LNCaP clone FGC (cell line): ENCODE data around the gene LRRC40.
"Not testable (repeated sequence)": the region's sequence is repeated elsewhere in the genome, so short reads cannot be mapped to it uniquely, and the experiment has no call there.

Source experiments
- DNase-seq: peaks from one replicate; pipeline ENCODE4 v3.0.0-alpha.2; 2011; ENCODE audit warnings: low read depth
- H3K4me3 ChIP-seq: 2 replicates; pipeline ENCODE4 v1.5.1; 2011; ENCODE audit warnings: mild to moderate bottlenecking, low read depth, low read length, control low read depth
- TF ChIP-seq, protein P1 (sequence below): IDR thresholded peaks from 2 replicates; pipeline ENCODE4 v1.5.1; 2012; ENCODE audit warnings: mild to moderate bottlenecking; ENCODE audit not compliant: control insufficient read depth, insufficient read depth; ENCODE audit errors: extremely low read depth

LRRC40 gene

DNA sequence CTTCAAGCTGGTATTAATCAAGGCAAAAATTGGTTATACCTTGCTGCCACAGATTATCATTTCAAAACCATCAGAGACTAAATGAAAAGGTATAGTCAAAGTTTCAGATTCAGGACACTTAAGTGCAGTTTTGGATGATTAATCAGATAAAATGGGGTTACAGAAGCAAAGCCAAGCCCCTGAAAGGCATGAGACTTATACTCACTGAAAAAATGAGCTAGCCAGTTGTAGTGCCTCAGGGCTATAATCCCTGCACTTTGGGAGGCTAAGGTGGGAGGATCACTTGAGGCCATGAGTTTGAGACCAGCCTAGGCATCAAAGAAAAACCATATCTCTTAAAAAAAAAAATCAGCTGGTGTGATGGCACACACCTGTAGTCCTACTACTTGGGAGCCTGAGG is 15.2 kb downstream of the LRRC40 start:
- TF ChIP-seq, protein P1, sequence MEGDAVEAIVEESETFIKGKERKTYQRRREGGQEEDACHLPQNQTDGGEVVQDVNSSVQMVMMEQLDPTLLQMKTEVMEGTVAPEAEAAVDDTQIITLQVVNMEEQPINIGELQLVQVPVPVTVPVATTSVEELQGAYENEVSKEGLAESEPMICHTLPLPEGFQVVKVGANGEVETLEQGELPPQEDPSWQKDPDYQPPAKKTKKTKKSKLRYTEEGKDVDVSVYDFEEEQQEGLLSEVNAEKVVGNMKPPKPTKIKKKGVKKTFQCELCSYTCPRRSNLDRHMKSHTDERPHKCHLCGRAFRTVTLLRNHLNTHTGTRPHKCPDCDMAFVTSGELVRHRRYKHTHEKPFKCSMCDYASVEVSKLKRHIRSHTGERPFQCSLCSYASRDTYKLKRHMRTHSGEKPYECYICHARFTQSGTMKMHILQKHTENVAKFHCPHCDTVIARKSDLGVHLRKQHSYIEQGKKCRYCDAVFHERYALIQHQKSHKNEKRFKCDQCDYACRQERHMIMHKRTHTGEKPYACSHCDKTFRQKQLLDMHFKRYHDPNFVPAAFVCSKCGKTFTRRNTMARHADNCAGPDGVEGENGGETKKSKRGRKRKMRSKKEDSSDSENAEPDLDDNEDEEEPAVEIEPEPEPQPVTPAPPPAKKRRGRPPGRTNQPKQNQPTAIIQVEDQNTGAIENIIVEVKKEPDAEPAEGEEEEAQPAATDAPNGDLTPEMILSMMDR: no peak
- DNase-seq: no peak
- no peak overlapping the region for H3K4me3 ChIP-seq

DNA sequence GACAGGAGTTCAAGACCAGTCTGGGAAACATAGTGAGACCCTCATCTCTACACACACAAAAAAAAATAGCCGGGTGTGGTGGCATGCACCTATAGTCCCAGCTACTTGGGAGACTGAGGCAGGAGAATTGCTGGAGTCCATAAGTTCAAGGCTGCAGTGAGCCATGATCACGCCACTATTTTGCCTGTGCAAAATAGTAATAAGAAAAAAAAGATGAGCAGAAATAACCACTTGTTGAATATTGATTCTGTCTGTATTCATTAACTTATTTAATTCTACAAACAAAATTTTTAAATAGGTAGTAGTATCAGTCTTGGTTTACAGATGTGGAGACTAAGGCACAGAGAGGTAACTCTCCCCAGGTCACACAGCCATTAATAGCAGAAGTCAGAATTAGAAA is 16.9 kb downstream of the LRRC40 start:
- H3K4me3 ChIP-seq: no peak overlapping the region
- DNase-seq: no peak
- TF ChIP-seq, protein P1: no peak

DNA sequence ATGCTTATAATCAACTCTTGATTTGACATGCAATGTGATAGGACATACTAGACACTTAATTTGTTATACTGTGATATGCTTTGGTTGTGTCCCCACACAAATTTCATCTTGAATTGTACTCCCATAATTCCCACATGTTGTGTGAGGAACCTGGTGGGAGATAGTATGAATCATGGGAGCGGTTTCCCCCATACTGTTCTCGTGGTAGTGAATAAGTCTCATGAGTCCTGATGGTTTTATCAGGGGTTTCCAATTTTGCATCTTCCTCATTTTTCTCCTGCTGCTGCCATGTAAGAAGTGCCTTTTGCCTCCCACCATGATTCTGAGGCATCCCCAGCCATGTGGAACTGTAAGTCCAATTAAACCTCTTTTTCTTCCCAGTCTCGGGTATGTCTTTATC is 20.2 kb downstream of the LRRC40 start:
- DNase-seq, H3K4me3 ChIP-seq: not testable (repeated sequence)

DNA sequence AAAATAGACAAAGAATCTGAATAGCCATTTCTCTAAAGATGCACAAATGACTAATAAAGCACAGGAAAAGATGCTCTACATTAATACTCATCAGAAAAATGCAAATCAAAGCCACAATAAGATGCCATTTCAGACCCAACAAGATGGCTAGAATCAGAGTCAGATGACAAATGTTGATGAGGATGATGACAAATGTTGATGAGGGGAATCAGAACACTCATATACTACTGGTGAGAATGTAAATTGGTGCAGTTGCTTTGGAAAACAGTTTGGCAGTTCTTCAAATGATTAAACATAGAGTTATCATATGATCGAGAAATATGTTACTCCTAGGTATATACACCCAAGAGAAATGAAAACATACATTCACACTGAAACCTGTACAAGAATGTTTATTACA is 33.9 kb downstream of the LRRC40 start:
- TF ChIP-seq, protein P1: no peak
- H3K4me3 ChIP-seq: no peak overlapping the region
- no peak for DNase-seq

DNA sequence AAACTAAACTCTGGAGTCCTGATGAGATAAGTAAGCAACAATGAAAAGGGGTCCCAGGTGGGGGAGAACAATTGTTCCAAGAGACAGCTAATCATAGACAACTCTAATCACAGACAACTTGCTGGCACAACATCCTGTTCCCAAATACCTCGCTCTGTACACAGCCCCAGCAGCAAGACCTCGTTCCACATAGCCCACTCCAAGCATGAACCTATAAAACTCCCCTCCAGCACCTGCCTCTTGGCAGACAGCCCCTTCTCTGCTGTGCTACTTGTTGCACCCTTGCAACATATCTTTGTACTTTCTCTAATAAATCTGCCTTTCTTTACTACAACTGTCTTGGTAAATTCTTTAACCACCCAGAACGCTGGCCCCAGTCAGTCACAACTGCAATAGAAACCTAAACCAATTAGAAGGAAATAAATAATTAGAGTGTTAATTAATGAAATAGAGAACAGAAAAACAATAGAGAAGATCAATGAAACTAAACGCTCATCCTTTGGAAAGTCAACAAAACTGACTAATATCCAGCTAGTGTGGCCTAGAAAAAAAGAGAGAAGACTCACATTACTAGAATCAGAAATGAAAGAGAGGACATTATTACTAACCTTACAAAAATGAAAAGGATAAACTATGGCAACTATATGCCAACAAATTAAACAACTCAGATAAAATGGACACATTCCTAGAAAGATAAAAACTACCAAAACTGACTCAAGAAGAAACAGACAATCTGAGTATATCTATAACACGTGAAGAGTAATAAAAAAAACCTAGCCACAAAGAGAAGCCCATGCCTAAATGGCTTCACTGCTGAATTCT is 36.1 kb downstream of the LRRC40 start:
- TF ChIP-seq, protein P1: no peak
- no peak overlapping the region for H3K4me3 ChIP-seq
- DNase-seq: no peak

DNA sequence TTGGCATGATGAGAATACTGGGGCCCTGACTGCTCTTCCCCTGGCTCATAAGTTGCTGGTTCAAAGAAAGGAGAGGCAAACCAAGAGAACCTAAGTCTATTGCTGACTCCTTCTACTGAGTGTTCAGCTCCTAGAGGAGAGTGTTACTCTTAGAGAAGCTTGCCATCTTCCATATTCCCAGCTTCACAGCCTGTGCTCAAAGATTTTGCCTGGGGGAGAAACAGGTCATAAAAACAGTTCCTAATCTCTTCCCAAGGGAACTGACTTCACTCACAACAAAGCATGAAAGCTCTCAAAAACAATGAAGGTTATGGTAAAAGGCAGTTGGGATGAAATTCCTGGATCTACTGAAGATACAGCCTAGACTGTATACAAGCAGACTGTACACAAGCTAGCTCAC is 37.1 kb downstream of the LRRC40 start:
- no peak for DNase-seq
- TF ChIP-seq, protein P1: no peak
- H3K4me3 ChIP-seq: no peak overlapping the region

DNA sequence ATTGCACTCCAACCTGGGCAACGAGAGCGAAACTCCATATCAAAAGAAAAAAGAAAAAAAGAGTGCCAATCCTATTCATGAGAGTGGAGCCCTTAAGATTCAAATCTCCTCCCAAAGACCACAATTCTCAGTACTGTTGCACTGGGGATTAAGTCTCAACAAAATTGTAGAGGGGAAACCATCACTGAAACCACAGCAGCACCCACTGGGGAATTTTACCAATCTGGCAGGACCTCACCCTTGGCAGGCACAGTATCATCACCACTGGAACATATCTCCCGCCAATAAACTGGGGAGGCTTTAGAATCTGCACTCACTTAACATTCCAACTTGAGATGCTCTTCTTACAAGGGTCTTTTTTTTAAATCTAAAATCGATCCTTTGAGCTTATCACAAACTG is 41.0 kb downstream of the LRRC40 start:
- H3K4me3 ChIP-seq: no peak overlapping the region
- TF ChIP-seq, protein P1: no peak
- no peak for DNase-seq
